Activated CD4-positive, alpha-beta T cell treated with anti-CD3 and anti-CD28 coated beads, Interleukin-10, Interleukin-2, amounts not matched to agents 100 ng/mL and 50 ng/mL, durations not matched to agents 16 hours and 8 hours (primary cell): Measurements from ENCODE around the gene NEK8.
A peak's percentile ranks its signal among the peaks of the same experiment; 100 is the strongest.
"Not testable (repeated sequence)": the region's sequence is repeated elsewhere in the genome, so short reads cannot be mapped to it uniquely, and the experiment has no call there.

ENCODE experiments used
- DNase-seq: peaks from one replicate; pipeline ENCODE4 v3.0.0-alpha.2; 2020

Gene NEK8

GRCh38 chr17:28726226-28726626 lies 2.4 kb upstream of the NEK8 start, which contains the start of gene TLCD1:
TSS of gene TLCD1 (minus strand) at chr17:28726233. CDS start at chr17:28726097, 136 bp downstream.
- DNase-seq, result peak; percentile 82

- peak; percentile 97 for DNase-seq
Measured at GRCh38 chr17:28726627-28727491, 1.7 kb upstream of the NEK8 start.

GRCh38 chr17:28729950-28730330 lies 1.4 kb downstream of the NEK8 start:
- no peak for DNase-seq

GRCh38 chr17:28733346-28733745 lies 4.8 kb downstream of the NEK8 start:
- no peak for DNase-seq

GRCh38 chr17:28734712-28735241 lies 6.2 kb downstream of the NEK8 start:
- DNase-seq, result no peak

GRCh38 chr17:28735242-28735722 lies 6.7 kb downstream of the NEK8 start:
- DNase-seq, result no peak

- DNase-seq, result not testable (repeated sequence)
Measured at GRCh38 chr17:28735913-28736769, 7.6 kb downstream of the NEK8 start.

- DNase-seq, result no peak
Measured at GRCh38 chr17:28737316-28737715, 8.7 kb downstream of the NEK8 start.

GRCh38 chr17:28737770-28738679 lies 9.4 kb downstream of the NEK8 start:
- DNase-seq, result no peak

- DNase-seq, result no peak
Measured at GRCh38 chr17:28738680-28739384, 10.2 kb downstream of the NEK8 start.

GRCh38 chr17:28740406-28741357 lies 12.1 kb downstream of the NEK8 start:
- no peak for DNase-seq

- DNase-seq, result no peak
Measured at GRCh38 chr17:28741358-28742349, 13.1 kb downstream of the NEK8 start.

GRCh38 chr17:28743243-28744103 lies 14.9 kb downstream of the NEK8 start, which contains the start of gene TRAF4:
TSS of gene TRAF4 (plus strand) at chr17:28744011. CDS start at chr17:28744113, 102 bp downstream.
- DNase-seq, result peak; percentile 85

- peak; percentile 79 for DNase-seq
Measured at GRCh38 chr17:28744104-28744971, 15.8 kb downstream of the NEK8 start.

- peak; percentile 46 for DNase-seq
Measured at GRCh38 chr17:28744972-28745785, 16.6 kb downstream of the NEK8 start.
